HepG2 (cell line): Measurements from ENCODE around the gene DNAJA1. TPM values are rescaled to one million over a fixed set of nuclear protein-coding genes. Genes with fewer than 3 reads are reported as not detected.

Experiments
- ATF1 ChIP-seq: IDR thresholded peaks from 2 replicates; pipeline ENCODE4 v1.6.1; 2016; ENCODE audit warnings: mild to moderate bottlenecking, control low read depth
- ATF7 ChIP-seq, 2 experiments: fragments of 450-650 bp in 1 of 2; sonication (generic) in 1 of 2; formaldehyde crosslinking in 1 of 2; IDR thresholded peaks; 2 replicates each; pipeline versions ENCODE4 v1.4.0 to v1.6.1; 2016 to 2020; ENCODE audit warnings: antibody characterized with exemption in 1 of 2, mild to moderate bottlenecking in 1 of 2, missing genetic modification reagents in 1 of 2
- BCL6 ChIP-seq: IDR thresholded peaks from 2 replicates; pipeline ENCODE4 v1.6.1; 2016; ENCODE audit warnings: missing genetic modification reagents, missing compliant biosample characterization
- CEBPG ChIP-seq: IDR thresholded peaks from 2 replicates; pipeline ENCODE4 v1.6.1; 2016
- ETV5 ChIP-seq: IDR thresholded peaks from 2 replicates; pipeline ENCODE4 v1.6.1; 2018; ENCODE audit warnings: missing biosample characterization, missing genetic modification reagents, inconsistent platforms, borderline replicate concordance
- GATAD2A ChIP-seq: IDR thresholded peaks from 2 replicates; pipeline ENCODE4 v1.6.1; 2016
- HDAC6 ChIP-seq: fragments of 200-600 bp; sonication (generic); IDR thresholded peaks from 2 replicates; pipeline ENCODE4 v1.7.0; 2017; ENCODE audit warnings: mild to moderate bottlenecking, antibody characterized with exemption, low read length, low read depth
- HMG20B ChIP-seq: conservative IDR thresholded peaks from 2 replicates; pipeline ENCODE4 v1.6.1; 2016; ENCODE audit warnings: missing genetic modification reagents, missing compliant biosample characterization
- MIER3 ChIP-seq: IDR thresholded peaks from 2 replicates; pipeline ENCODE4 v1.6.1; 2016; ENCODE audit warnings: missing compliant biosample characterization, borderline replicate concordance
- PLRG1 ChIP-seq: fragments of 450-650 bp; conservative IDR thresholded peaks from 2 replicates; pipeline ENCODE4 v1.6.1; 2016
- SIX4 ChIP-seq: sonication (generic); formaldehyde crosslinking; IDR thresholded peaks from 2 replicates; pipeline ENCODE4 v1.4.0; 2020; ENCODE audit warnings: missing genetic modification reagents
- SSRP1 ChIP-seq: IDR thresholded peaks from 2 replicates; pipeline ENCODE4 v1.6.1; 2016; ENCODE audit warnings: control low read depth
- TCF7 ChIP-seq: sonication (generic); IDR thresholded peaks from 2 replicates; pipeline ENCODE4 v1.6.1; 2016; ENCODE audit warnings: antibody characterized with exemption, low read depth
- TOPORS ChIP-seq: sonication (generic); formaldehyde crosslinking; IDR thresholded peaks from 2 replicates; pipeline ENCODE4 v1.8.0; 2023; ENCODE audit warnings: mild to moderate bottlenecking, missing genetic modification reagents
- XBP1 ChIP-seq: sonication (generic); formaldehyde crosslinking; IDR thresholded peaks from 2 replicates; pipeline ENCODE4 v1.5.0; 2020; ENCODE audit warnings: missing genetic modification reagents
- ZMYM3 ChIP-seq: sonication (generic); formaldehyde crosslinking; IDR thresholded peaks from 2 replicates; pipeline ENCODE4 v1.5.1; 2020; ENCODE audit warnings: mild to moderate bottlenecking, missing genetic modification reagents
- ZNF274 ChIP-seq: sonication (generic); formaldehyde crosslinking; IDR thresholded peaks from 2 replicates; pipeline ENCODE4 v1.5.1; 2020; ENCODE audit warnings: mild to moderate bottlenecking, missing genetic modification reagents
- ZNF510 ChIP-seq: sonication (generic); formaldehyde crosslinking; IDR thresholded peaks from 2 replicates; pipeline ENCODE4 v1.4.0; 2020; ENCODE audit warnings: low read depth, mild to moderate bottlenecking, missing genetic modification reagents
- ZNF816 ChIP-seq: sonication (generic); formaldehyde crosslinking; IDR thresholded peaks from 2 replicates; pipeline ENCODE4 v1.8.0; 2022; ENCODE audit warnings: missing genetic modification reagents, mild to moderate bottlenecking, borderline replicate concordance
- polyA plus RNA-seq, 8 experiments: library from polyadenylated mRNA; depleted of rRNA in 3 of 8; stranded (reverse) in 7 of 8; unstranded in 1 of 8; fragments of >200 nt; fragmentation: Illumina TruSeq in 4 of 8; extraction: Trizol in 4 of 8; gene quantifications; 2 replicates each; pipeline versions ENCODE4 v1.2.1 to v1.2.3, GENCODE V29; 2011 to 2016; ENCODE audit warnings: low read depth in 4 of 8, missing spikeins in 1 of 8, mixed read lengths in 1 of 8; ENCODE audit not compliant: insufficient read depth in 1 of 8
- total RNA-seq, 5 experiments: library from RNA; depleted of rRNA; stranded (reverse); fragments of >200 nt; fragmentation: Illumina TruSeq; extraction: Trizol; gene quantifications; 2 replicates each; pipeline ENCODE4 v1.2.3, GENCODE V29; 2016; ENCODE audit warnings: low read depth in 1 of 5
- TF ChIP-seq, protein P1 (sequence below): sonication (generic); formaldehyde crosslinking; IDR thresholded peaks from 2 replicates; pipeline ENCODE4 v1.5.1; 2020; ENCODE audit warnings: missing genetic modification reagents, mild to moderate bottlenecking, borderline replicate concordance
- TF ChIP-seq, protein P2 (sequence below): sonication (generic); IDR thresholded peaks from 2 replicates; pipeline ENCODE4 v1.6.1; 2016; ENCODE audit warnings: low read depth, borderline replicate concordance
- TF ChIP-seq, protein P3 (sequence below): sonication (generic); formaldehyde crosslinking; IDR thresholded peaks from 2 replicates; pipeline ENCODE4 v1.5.0; 2020; ENCODE audit warnings: mild to moderate bottlenecking, missing genetic modification reagents, borderline replicate concordance

The DNAJA1 gene
- total and polyA plus RNA-seq, 2 of the 13 experiments (the other 11 are each of a cell fraction or from before 2014, with no cell fraction given) = 95.9 to 306 TPM

DNA sequence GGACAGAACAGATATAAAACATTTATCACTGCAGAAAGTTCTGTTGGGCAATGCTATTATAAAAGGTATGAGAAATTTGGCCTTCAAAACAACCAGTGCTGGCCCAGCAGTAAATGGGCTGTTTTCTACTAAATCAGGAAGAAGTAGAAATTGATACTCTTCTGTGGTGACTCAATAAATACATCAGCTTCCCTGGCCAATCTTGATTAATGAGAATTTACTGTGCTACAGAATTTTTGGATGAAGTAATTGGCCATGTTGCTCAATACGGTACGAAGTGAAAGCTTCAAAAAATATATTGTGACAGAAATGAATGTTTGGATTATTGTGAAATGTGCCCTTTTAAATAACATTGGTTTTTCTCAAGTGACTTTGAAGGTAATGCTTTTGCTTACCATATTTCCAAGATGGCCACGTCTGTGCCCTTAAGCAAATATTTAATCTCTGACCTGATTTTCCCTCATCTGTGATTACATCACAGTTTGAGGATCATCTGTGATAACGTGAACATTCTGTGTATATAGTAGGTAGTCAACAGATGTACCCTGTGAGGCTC, 4.2 kb downstream of the DNAJA1 start (continued):
- TF ChIP-seq, protein P1, sequence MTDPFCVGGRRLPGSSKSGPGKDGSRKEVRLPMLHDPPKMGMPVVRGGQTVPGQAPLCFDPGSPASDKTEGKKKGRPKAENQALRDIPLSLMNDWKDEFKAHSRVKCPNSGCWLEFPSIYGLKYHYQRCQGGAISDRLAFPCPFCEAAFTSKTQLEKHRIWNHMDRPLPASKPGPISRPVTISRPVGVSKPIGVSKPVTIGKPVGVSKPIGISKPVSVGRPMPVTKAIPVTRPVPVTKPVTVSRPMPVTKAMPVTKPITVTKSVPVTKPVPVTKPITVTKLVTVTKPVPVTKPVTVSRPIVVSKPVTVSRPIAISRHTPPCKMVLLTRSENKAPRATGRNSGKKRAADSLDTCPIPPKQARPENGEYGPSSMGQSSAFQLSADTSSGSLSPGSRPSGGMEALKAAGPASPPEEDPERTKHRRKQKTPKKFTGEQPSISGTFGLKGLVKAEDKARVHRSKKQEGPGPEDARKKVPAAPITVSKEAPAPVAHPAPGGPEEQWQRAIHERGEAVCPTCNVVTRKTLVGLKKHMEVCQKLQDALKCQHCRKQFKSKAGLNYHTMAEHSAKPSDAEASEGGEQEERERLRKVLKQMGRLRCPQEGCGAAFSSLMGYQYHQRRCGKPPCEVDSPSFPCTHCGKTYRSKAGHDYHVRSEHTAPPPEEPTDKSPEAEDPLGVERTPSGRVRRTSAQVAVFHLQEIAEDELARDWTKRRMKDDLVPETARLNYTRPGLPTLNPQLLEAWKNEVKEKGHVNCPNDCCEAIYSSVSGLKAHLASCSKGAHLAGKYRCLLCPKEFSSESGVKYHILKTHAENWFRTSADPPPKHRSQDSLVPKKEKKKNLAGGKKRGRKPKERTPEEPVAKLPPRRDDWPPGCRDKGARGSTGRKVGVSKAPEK = no peak
- TF ChIP-seq PLRG1 (no peak), ZNF274 (CRISPR knock-in tag) (no peak), ATF7 (IDR thresholded peaks at IDR 0.05) (peak; percentile 52; the same call in 1 of the 2 replicates), ATF7 (CRISPR knock-in tag; IDR thresholded peaks at IDR 0.05) (no peak), MIER3 (CRISPR knock-in tag) (no peak), BCL6 (CRISPR knock-in tag) (peak; percentile 56; the same call in 1 of the 2 replicates), HMG20B (CRISPR knock-in tag) (peak; percentile 53; the same call in 1 of the 2 replicates), ATF1 (CRISPR knock-in tag) (peak; percentile 66), SSRP1 (no peak), ETV5 (CRISPR knock-in tag) (no peak), GATAD2A (CRISPR knock-in tag) (peak; percentile 77), TOPORS (CRISPR knock-in tag) (no peak), ZNF510 (CRISPR knock-in tag) (no peak), ZNF816 (CRISPR knock-in tag) (no peak), HDAC6 (no peak), XBP1 (CRISPR knock-in tag) (no peak), ZMYM3 (CRISPR knock-in tag) (no peak), CEBPG (CRISPR knock-in tag) (peak; percentile 65), SIX4 (CRISPR knock-in tag) (no peak), TCF7 (peak; percentile 53; the same call in 1 of the 2 replicates)
- TF ChIP-seq, protein P2, sequence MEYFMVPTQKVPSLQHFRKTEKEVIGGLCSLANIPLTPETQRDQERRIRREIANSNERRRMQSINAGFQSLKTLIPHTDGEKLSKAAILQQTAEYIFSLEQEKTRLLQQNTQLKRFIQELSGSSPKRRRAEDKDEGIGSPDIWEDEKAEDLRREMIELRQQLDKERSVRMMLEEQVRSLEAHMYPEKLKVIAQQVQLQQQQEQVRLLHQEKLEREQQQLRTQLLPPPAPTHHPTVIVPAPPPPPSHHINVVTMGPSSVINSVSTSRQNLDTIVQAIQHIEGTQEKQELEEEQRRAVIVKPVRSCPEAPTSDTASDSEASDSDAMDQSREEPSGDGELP = peak; percentile 54; the same call in 1 of the 2 replicates
- TF ChIP-seq, protein P3, sequence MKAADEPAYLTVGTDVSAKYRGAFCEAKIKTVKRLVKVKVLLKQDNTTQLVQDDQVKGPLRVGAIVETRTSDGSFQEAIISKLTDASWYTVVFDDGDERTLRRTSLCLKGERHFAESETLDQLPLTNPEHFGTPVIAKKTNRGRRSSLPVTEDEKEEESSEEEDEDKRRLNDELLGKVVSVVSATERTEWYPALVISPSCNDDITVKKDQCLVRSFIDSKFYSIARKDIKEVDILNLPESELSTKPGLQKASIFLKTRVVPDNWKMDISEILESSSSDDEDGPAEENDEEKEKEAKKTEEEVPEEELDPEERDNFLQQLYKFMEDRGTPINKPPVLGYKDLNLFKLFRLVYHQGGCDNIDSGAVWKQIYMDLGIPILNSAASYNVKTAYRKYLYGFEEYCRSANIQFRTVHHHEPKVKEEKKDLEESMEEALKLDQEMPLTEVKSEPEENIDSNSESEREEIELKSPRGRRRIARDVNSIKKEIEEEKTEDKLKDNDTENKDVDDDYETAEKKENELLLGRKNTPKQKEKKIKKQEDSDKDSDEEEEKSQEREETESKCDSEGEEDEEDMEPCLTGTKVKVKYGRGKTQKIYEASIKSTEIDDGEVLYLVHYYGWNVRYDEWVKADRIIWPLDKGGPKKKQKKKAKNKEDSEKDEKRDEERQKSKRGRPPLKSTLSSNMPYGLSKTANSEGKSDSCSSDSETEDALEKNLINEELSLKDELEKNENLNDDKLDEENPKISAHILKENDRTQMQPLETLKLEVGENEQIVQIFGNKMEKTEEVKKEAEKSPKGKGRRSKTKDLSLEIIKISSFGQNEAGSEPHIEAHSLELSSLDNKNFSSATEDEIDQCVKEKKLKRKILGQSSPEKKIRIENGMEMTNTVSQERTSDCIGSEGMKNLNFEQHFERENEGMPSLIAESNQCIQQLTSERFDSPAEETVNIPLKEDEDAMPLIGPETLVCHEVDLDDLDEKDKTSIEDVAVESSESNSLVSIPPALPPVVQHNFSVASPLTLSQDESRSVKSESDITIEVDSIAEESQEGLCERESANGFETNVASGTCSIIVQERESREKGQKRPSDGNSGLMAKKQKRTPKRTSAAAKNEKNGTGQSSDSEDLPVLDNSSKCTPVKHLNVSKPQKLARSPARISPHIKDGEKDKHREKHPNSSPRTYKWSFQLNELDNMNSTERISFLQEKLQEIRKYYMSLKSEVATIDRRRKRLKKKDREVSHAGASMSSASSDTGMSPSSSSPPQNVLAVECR = no peak
